ENCODE measurements around the gene GNAO1. TPM values are rescaled to one million over a fixed set of nuclear protein-coding genes. Genes with fewer than 3 reads are reported as not detected.

Gene GNAO1
- total and polyA plus RNA-seq, 9 donors = 0.72 to 5.6 (median 2.7) TPM

- no peak for DNase-seq
- no peaks in the 10 kb centered on the region for H3K36me3 ChIP-seq
- intact Hi-C loops (cut with DNase I) = no loop called here
- TF ChIP-seq EP300 (IDR thresholded peaks at IDR 0.05) (no peak), CTCF (IDR thresholded peaks at IDR 0.05) (no peak), POLR2A (IDR thresholded peaks at IDR 0.05) (no peak)
- H3K4me1 ChIP-seq (ENCODE audit: insufficient read depth) = no peaks in the 10 kb centered on the region
- H3K27me3 ChIP-seq = no peaks in the 10 kb centered on the region
- no peaks in the 10 kb centered on the region for H3K9me3 ChIP-seq
- no peak overlapping the region for H3K27ac ChIP-seq
- no peak overlapping the region for H3K4me3 ChIP-seq
- 77 to 88% (median 87%) methylated on average over 17 of the region's 17 CpGs for WGBS, 3 donors
Measured at GRCh38 chr16:56338566-56339318, 147.5 kb downstream of the GNAO1 start.

GRCh38 chr16:56339431-56340195, 148.3 kb downstream of the GNAO1 start:
- no peak for DNase-seq
- Histone ChIP-seq H3K4me1 (ENCODE audit: insufficient read depth) (no peaks in the 10 kb centered on the region), H3K27ac (no peak overlapping the region), H3K27me3 (no peaks in the 10 kb centered on the region), H3K4me3 (no peak overlapping the region), H3K9me3 (no peaks in the 10 kb centered on the region), H3K36me3 (no peaks in the 10 kb centered on the region)
- intact Hi-C loops (cut with DNase I) = loop anchor here in 1 of 4 donors (10.0 kb wide), 1 partner anchor 355 kb away; no protein-coding TSS in a partner anchor
- TF ChIP-seq EP300 (IDR thresholded peaks at IDR 0.05) (no peak), CTCF (IDR thresholded peaks at IDR 0.05) (no peak), POLR2A (IDR thresholded peaks at IDR 0.05) (no peak)
- 88 to 98% (median 88%) methylated on average over 16 to 17 of the region's 17 CpGs for WGBS, 3 donors

- no peaks in the 10 kb centered on the region for H3K9me3 ChIP-seq
- 94 to 96% (median 94%) methylated on average over 23 of the region's 23 CpGs for WGBS, 3 donors
- intact Hi-C loops (cut with DNase I) = loop anchor here in 1 of 4 donors (10.0 kb wide), 1 partner anchor 354 kb away; no protein-coding TSS in a partner anchor
- DNase-seq = no peak
- H3K36me3 ChIP-seq = no peaks in the 10 kb centered on the region
- no peaks in the 10 kb centered on the region for H3K27me3 ChIP-seq
- no peaks in the 10 kb centered on the region for H3K4me1 ChIP-seq (ENCODE audit: insufficient read depth)
- TF ChIP-seq POLR2A (IDR thresholded peaks at IDR 0.05) (no peak), EP300 (IDR thresholded peaks at IDR 0.05) (no peak), CTCF (IDR thresholded peaks at IDR 0.05) (no peak)
- no peak overlapping the region for H3K4me3 ChIP-seq
- no peak overlapping the region for H3K27ac ChIP-seq
Measured at GRCh38 chr16:56340416-56340815, 149.1 kb downstream of the GNAO1 start.

GRCh38 chr16:56340864-56341365, 149.6 kb downstream of the GNAO1 start:
- TF ChIP-seq CTCF (IDR thresholded peaks at IDR 0.05) (no peak), POLR2A (IDR thresholded peaks at IDR 0.05) (no peak), EP300 (IDR thresholded peaks at IDR 0.05) (no peak)
- DNase-seq = no peak
- Histone ChIP-seq H3K4me1 (ENCODE audit: insufficient read depth) (no peaks in the 10 kb centered on the region), H3K36me3 (no peaks in the 10 kb centered on the region), H3K9me3 (no peaks in the 10 kb centered on the region), H3K27me3 (no peaks in the 10 kb centered on the region), H3K27ac (no peak overlapping the region), H3K4me3 (no peak overlapping the region)
- intact Hi-C loops (cut with DNase I) = loop anchor here in 1 of 4 donors (10.0 kb wide), 1 partner anchor 354 kb away; no protein-coding TSS in a partner anchor
- WGBS, 3 donors = 88 to 94% (median 90%) methylated on average over 17 of the region's 17 CpGs
